Peyer's patch (tissue), 4 donors: ENCODE measurements around the gene TRIML1. TPM values are rescaled to one million over a fixed set of nuclear protein-coding genes. Genes with fewer than 3 reads are reported as not detected.
"Not testable (repeated sequence)": the region's sequence is repeated elsewhere in the genome, so short reads cannot be mapped to it uniquely, and the experiment has no call there.

Experiments used
- DNase-seq, 3 donors: peaks; one replicate each; pipeline ENCODE4 v3.0.0-alpha.2; 2017 to 2019
- H3K27ac ChIP-seq, 4 donors: fragments of 200-600 bp; sonication (generic); one replicate each; pipeline ENCODE4 v1.5.1; 2016 to 2019
- H3K27me3 ChIP-seq, 2 donors: fragments of 200-600 bp; sonication (generic); one replicate each; pipeline ENCODE4 v1.5.1; 2019
- H3K36me3 ChIP-seq, 3 donors: fragments of 200-600 bp; sonication (generic); one replicate each; pipeline ENCODE4 v1.5.1; 2016 to 2019
- H3K4me1 ChIP-seq, 4 donors: fragments of 200-600 bp; sonication (generic); one replicate each; pipeline ENCODE4 v1.5.1; 2016 to 2019
- H3K4me3 ChIP-seq, 4 donors: fragments of 200-600 bp; sonication (generic); 1 replicate in 3 of 4; 2 replicates in 1 of 4; pipeline ENCODE4 v1.5.1; 2016 to 2019; ENCODE audit warnings: mild to moderate bottlenecking in 1 of 4
- H3K9me3 ChIP-seq, 4 donors: fragments of 200-600 bp; sonication (generic); one replicate each; pipeline ENCODE4 v1.5.1; 2016 to 2019; ENCODE audit warnings: mild to moderate bottlenecking in 1 of 4
- CTCF ChIP-seq, 6 experiments: fragments of 450-650 bp in 4 of 6; fragments of 200-600 bp in 2 of 6; sonication (generic) in 1 of 6; IDR thresholded peaks; one replicate each; pipeline ENCODE4 v1.5.1; 2017 to 2019; ENCODE audit warnings: antibody characterized with exemption in 6 of 6, mild to moderate bottlenecking in 3 of 6, moderate library complexity in 1 of 6
- POLR2A ChIP-seq, 2 donors: fragments of 450-650 bp; IDR thresholded peaks; one replicate each; pipeline ENCODE4 v1.5.1; 2017; ENCODE audit warnings: antibody characterized with exemption in 2 of 2, mild to moderate bottlenecking in 2 of 2, moderate library complexity in 2 of 2
- total RNA-seq, 4 donors: library from RNA; depleted of rRNA; stranded (reverse); fragments of >200 nt; gene quantifications; one replicate each; pipeline ENCODE4 v1.1.0, GENCODE V29; 2016

Gene TRIML1
- total RNA-seq, 4 donors from 2014 or later: not detected

- Histone ChIP-seq H3K4me1 (no peaks in the 10 kb centered on the region), H3K27me3 (no peaks in the 10 kb centered on the region), H3K36me3 (no peaks in the 10 kb centered on the region), H3K4me3 (no peak overlapping the region), H3K9me3 (no peaks in the 10 kb centered on the region), H3K27ac (no peak overlapping the region)
- DNase-seq: no peak
- TF ChIP-seq POLR2A (IDR thresholded peaks at IDR 0.05): no peak
- no peak for TF ChIP-seq CTCF (IDR thresholded peaks at IDR 0.05)
These were observed 15.6 kb downstream of the TRIML1 start for GRCh38 chr4:188154668-188155405.

- H3K27ac ChIP-seq: no peak overlapping the region
- no peaks in the 10 kb centered on the region for H3K4me1 ChIP-seq
- H3K27me3 ChIP-seq: no peaks in the 10 kb centered on the region
- H3K9me3 ChIP-seq: no peaks in the 10 kb centered on the region
- H3K36me3 ChIP-seq: no peaks in the 10 kb centered on the region
- DNase-seq: no peak
- no peak overlapping the region for H3K4me3 ChIP-seq
- TF ChIP-seq POLR2A (IDR thresholded peaks at IDR 0.05): no peak
- TF ChIP-seq CTCF (IDR thresholded peaks at IDR 0.05): no peak
These were observed 19.1 kb downstream of the TRIML1 start for GRCh38 chr4:188158336-188158735.

- DNase-seq, H3K36me3 ChIP-seq, H3K4me3 ChIP-seq, H3K27me3 ChIP-seq, H3K9me3 ChIP-seq, H3K27ac ChIP-seq, H3K4me1 ChIP-seq: not testable (repeated sequence)
These were observed 20.4 kb downstream of the TRIML1 start for GRCh38 chr4:188159513-188160226.

- no peak overlapping the region for H3K4me3 ChIP-seq
- H3K9me3 ChIP-seq: no peaks in the 10 kb centered on the region
- TF ChIP-seq POLR2A (IDR thresholded peaks at IDR 0.05): no peak
- no peak overlapping the region for H3K27ac ChIP-seq
- no peaks in the 10 kb centered on the region for H3K4me1 ChIP-seq
- H3K27me3 ChIP-seq: no peaks in the 10 kb centered on the region
- H3K36me3 ChIP-seq: no peaks in the 10 kb centered on the region
- no peak for DNase-seq
These were observed 21.2 kb downstream of the TRIML1 start for GRCh38 chr4:188160406-188160805.

- Histone ChIP-seq H3K9me3 (no peaks in the 10 kb centered on the region), H3K27me3 (no peaks in the 10 kb centered on the region), H3K4me3 (no peak overlapping the region), H3K36me3 (no peaks in the 10 kb centered on the region), H3K27ac (no peak overlapping the region), H3K4me1 (no peaks in the 10 kb centered on the region)
- TF ChIP-seq CTCF (IDR thresholded peaks at IDR 0.05): no peak
- TF ChIP-seq POLR2A (IDR thresholded peaks at IDR 0.05): no peak
- DNase-seq: no peak
These were observed 21.9 kb downstream of the TRIML1 start for GRCh38 chr4:188161167-188161566.

- Histone ChIP-seq H3K4me1 (no peaks in the 10 kb centered on the region), H3K27me3 (no peaks in the 10 kb centered on the region), H3K36me3 (no peaks in the 10 kb centered on the region), H3K9me3 (no peaks in the 10 kb centered on the region), H3K27ac (no peak overlapping the region), H3K4me3 (no peak overlapping the region)
- no peak for TF ChIP-seq POLR2A (IDR thresholded peaks at IDR 0.05)
- TF ChIP-seq CTCF (IDR thresholded peaks at IDR 0.05): no peak
- no peak for DNase-seq
These were observed 23.5 kb downstream of the TRIML1 start for GRCh38 chr4:188162698-188163097.
